Muscle of leg (tissue), 11 donors: ENCODE data around the gene SH2B2. TPM values are rescaled to one million over a fixed set of nuclear protein-coding genes. Genes with fewer than 3 reads are reported as not detected.
A peak's percentile ranks its signal among the peaks of the same experiment; 100 is the strongest.

ENCODE experiments used
- DNase-seq: peaks from one replicate; pipeline ENCODE4 v3.0.0; 2013
- H3K27ac ChIP-seq: one replicate; pipeline ENCODE4 v1.5.1; 2013; ENCODE audit warnings: mild to moderate bottlenecking, low read length, control low read depth
- H3K27me3 ChIP-seq: one replicate; pipeline ENCODE4 v1.6.1; 2013; ENCODE audit warnings: low read length; ENCODE audit not compliant: control insufficient read depth, insufficient read depth
- H3K36me3 ChIP-seq: one replicate; pipeline ENCODE4 v1.6.1; 2013; ENCODE audit warnings: low read length; ENCODE audit not compliant: control insufficient read depth, insufficient read depth
- H3K4me1 ChIP-seq: one replicate; pipeline ENCODE4 v1.6.1; 2013; ENCODE audit warnings: low read length; ENCODE audit not compliant: control insufficient read depth, insufficient read depth
- H3K4me3 ChIP-seq: one replicate; pipeline ENCODE4 v1.5.1; 2013; ENCODE audit warnings: low read length, control low read depth
- H3K9me3 ChIP-seq: replicated peaks from 2 replicates; pipeline ENCODE4 v1.6.1; 2013; ENCODE audit warnings: low read depth, low read length; ENCODE audit not compliant: control insufficient read depth
- WGBS: methylation state at CpG from one replicate; pipeline ENCODE4 v1.1.5; 2013; ENCODE audit warnings: missing lambda C conversion rate; ENCODE audit not compliant: insufficient coverage; 5-methylcytosine and 5-hydroxymethylcytosine counted together
- polyA plus RNA-seq, 8 donors: library from polyadenylated mRNA; unstranded; fragments of 120-200 nt; gene quantifications; one replicate each; pipeline versions ENCODE4 v1.2.1 to v1.2.3, GENCODE V29; 2013; ENCODE audit warnings: inconsistent platforms in 1 of 8, low replicate concordance in 1 of 8; ENCODE audit not compliant: insufficient read length in 8 of 8, insufficient read depth in 1 of 8
- total RNA-seq: library from RNA; stranded (reverse); fragments of 120-200 nt; gene quantifications from one replicate; pipeline ENCODE4 v1.2.4, GENCODE V29; 2013

Gene SH2B2
- total and polyA plus RNA-seq, 9 donors, result 4.4 to 16.4 (median 13.0) TPM

GRCh38 chr7:102264367-102264891 is 22.2 kb upstream of the SH2B2 start:
- WGBS, result 27% methylated on average over 11 of the region's 13 CpGs
- no peak overlapping the region for H3K27ac ChIP-seq
- no peaks in the 10 kb centered on the region for H3K27me3 ChIP-seq
- peaks cover 10% of the 10 kb centered on the region for H3K4me1 ChIP-seq
- H3K9me3 ChIP-seq, result no peaks in the 10 kb centered on the region
- no peak for DNase-seq
- H3K36me3 ChIP-seq, result no peaks in the 10 kb centered on the region
- H3K4me3 ChIP-seq, result no peak overlapping the region

GRCh38 chr7:102266541-102266940 is 20.1 kb upstream of the SH2B2 start:
- no peaks in the 10 kb centered on the region for H3K36me3 ChIP-seq
- H3K9me3 ChIP-seq, result no peaks in the 10 kb centered on the region
- 74% methylated on average over 14 of the region's 14 CpGs for WGBS
- no peak overlapping the region for H3K27ac ChIP-seq
- peaks cover 19% of the 10 kb centered on the region for H3K4me1 ChIP-seq
- H3K4me3 ChIP-seq, result no peak overlapping the region
- H3K27me3 ChIP-seq, result no peaks in the 10 kb centered on the region
- DNase-seq, result no peak

- H3K27ac ChIP-seq, result no peak overlapping the region
- H3K36me3 ChIP-seq, result no peaks in the 10 kb centered on the region
- no peaks in the 10 kb centered on the region for H3K9me3 ChIP-seq
- 81% methylated on average over 3 of the region's 10 CpGs for WGBS
- H3K4me1 ChIP-seq, result peaks cover 16% of the 10 kb centered on the region
- no peak for DNase-seq
- H3K27me3 ChIP-seq, result no peaks in the 10 kb centered on the region
- no peak overlapping the region for H3K4me3 ChIP-seq
Measured at GRCh38 chr7:102268635-102269034, 18.0 kb upstream of the SH2B2 start.

- 56% methylated on average over 10 of the region's 13 CpGs for WGBS
- DNase-seq, result peak; percentile 70
- Histone ChIP-seq H3K36me3 (no peaks in the 10 kb centered on the region), H3K27me3 (no peaks in the 10 kb centered on the region), H3K4me3 (no peak overlapping the region), H3K4me1 (peaks cover 14% of the 10 kb centered on the region), H3K27ac (no peak overlapping the region), H3K9me3 (no peaks in the 10 kb centered on the region)
Measured at GRCh38 chr7:102270178-102270887, 16.3 kb upstream of the SH2B2 start.

- 97% methylated on average over 6 of the region's 10 CpGs for WGBS
- no peaks in the 10 kb centered on the region for H3K9me3 ChIP-seq
- DNase-seq, result no peak
- H3K4me1 ChIP-seq, result peaks cover 14% of the 10 kb centered on the region
- no peaks in the 10 kb centered on the region for H3K36me3 ChIP-seq
- no peak overlapping the region for H3K4me3 ChIP-seq
- H3K27ac ChIP-seq, result no peak overlapping the region
- no peaks in the 10 kb centered on the region for H3K27me3 ChIP-seq
Measured at GRCh38 chr7:102271158-102271798, 15.4 kb upstream of the SH2B2 start.

GRCh38 chr7:102272075-102272916 is 14.4 kb upstream of the SH2B2 start:
- no peak overlapping the region for H3K4me3 ChIP-seq
- DNase-seq, result peak; percentile 72
- no peaks in the 10 kb centered on the region for H3K36me3 ChIP-seq
- no peaks in the 10 kb centered on the region for H3K27me3 ChIP-seq
- H3K4me1 ChIP-seq, result peaks cover 14% of the 10 kb centered on the region
- H3K9me3 ChIP-seq, result no peaks in the 10 kb centered on the region
- 36% methylated on average over 19 of the region's 21 CpGs for WGBS
- no peak overlapping the region for H3K27ac ChIP-seq

GRCh38 chr7:102272917-102273748 is 13.5 kb upstream of the SH2B2 start:
- WGBS, result 82% methylated on average over 12 of the region's 16 CpGs
- H3K4me1 ChIP-seq, result peaks cover 14% of the 10 kb centered on the region

GRCh38 chr7:102273749-102274712 is 12.6 kb upstream of the SH2B2 start:
- WGBS, result 77% methylated on average over 18 of the region's 23 CpGs
- Histone ChIP-seq H3K4me1 (peaks cover 14% of the 10 kb centered on the region), H3K9me3 (no peaks in the 10 kb centered on the region)

More at GRCh38 chr7:102272917-102273748, 13.5 kb upstream of the SH2B2 start:
- H3K36me3 ChIP-seq, result no peaks in the 10 kb centered on the region
- no peak overlapping the region for H3K27ac ChIP-seq
- no peaks in the 10 kb centered on the region for H3K9me3 ChIP-seq
- DNase-seq, result no peak
- H3K4me3 ChIP-seq, result no peak overlapping the region
- H3K27me3 ChIP-seq, result no peaks in the 10 kb centered on the region

More at GRCh38 chr7:102273749-102274712, 12.6 kb upstream of the SH2B2 start:
- no peak overlapping the region for H3K27ac ChIP-seq
- no peaks in the 10 kb centered on the region for H3K36me3 ChIP-seq
- H3K4me3 ChIP-seq, result no peak overlapping the region
- no peak for DNase-seq
- no peaks in the 10 kb centered on the region for H3K27me3 ChIP-seq
